HG02943 (cell line): ENCODE measurements around the gene ATP6V0A1.
"Not testable (repeated sequence)": the region's sequence is repeated elsewhere in the genome, so short reads cannot be mapped to it uniquely, and the experiment has no call there.

Source experiments
- ATAC-seq: cut with Tn5 transposase; IDR thresholded peaks from one replicate; pipeline ENCODE4 v1.9.1; 2021; ENCODE audit warnings: mild to moderate bottlenecking, low read depth, moderate library complexity; ENCODE audit not compliant: unreplicated experiment

ATP6V0A1 gene

GRCh38 chr17:42431758-42432161 lies 26.9 kb upstream of the ATP6V0A1 start:
- no peak for ATAC-seq

GRCh38 chr17:42436391-42436790 lies 22.3 kb upstream of the ATP6V0A1 start:
- no peak for ATAC-seq

DNA sequence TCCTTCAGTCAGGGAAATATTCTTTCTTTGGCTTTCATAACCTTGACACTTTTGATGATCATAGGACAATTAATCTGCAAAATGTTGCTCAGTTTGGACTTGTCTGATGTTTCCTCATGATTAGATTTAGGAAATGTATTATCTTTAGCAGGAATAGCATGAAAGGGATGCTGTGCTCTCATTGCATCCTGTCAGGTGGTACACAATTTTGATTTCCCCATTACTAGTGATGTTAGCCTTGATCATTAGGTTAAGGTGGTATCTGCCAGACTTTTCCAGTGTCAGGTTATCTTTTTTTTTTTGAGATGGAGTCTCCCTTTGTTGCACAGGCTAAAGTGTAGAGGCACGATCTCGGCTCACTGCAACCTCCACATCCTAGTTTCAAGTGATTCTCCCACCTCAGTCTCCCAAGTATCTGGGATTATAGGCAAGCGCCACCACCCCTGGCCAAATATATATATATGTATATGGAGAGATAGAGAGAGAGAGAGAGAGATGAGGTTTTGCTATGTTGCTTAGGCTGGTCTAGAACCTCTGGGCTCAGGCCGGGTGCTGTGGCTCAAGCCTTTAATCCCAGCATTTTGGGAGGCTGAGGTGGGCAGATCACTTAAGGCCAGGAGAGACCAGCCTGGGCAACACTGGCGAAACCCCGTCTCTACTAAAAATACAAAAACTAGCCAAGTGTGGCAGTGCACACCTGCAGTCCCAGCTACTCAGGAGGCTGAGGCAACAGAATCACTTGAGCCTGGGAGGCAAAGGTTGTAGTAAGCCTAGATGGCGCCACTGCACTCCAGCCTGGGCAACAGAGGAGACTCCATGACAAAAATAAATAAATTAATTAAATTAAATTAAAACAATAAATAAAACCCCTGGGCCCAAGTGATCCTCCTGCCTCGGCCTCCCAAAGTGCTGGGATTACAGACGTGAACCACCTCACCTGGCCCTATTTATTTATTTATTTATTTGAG lies 19.8 kb upstream of the ATP6V0A1 start:
- ATAC-seq, result no peak

DNA sequence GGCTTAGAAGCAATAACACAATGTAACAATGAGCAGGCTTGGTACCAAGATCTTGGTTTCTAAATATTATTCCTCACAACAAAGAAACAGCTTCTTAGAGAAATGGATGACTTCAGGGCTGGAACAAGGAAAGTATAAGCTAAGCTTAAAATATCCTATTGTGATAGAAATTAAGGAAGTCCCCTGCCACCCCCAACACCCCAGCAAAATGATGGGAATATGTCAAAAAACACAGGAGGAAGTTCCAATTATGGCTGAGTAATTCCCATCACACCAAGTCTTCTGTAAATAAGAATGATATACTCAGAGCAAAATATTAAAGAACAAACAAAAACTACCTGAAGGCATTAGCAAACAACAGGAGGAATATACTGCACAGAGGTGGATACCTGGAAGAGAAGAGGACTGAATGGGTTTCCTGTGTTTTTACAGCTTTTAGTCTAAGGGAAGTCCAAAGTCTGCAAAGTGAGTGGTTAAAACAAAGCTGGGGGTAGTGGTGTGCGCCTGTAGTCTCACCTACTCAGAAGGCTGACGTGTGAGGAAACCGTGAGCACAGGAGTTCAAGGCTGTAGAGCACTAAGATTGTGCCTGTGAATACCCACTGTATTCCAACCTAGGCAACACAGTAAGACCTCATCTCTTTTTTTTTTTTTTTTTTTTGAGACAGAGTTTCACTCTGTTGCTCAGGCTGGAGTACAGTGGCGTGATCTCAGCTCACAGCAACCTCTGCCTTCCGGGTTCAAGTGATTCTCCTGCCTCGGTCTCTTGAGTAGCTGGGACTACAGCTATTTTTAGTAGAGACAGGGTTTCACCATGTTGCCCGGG lies 17.1 kb upstream of the ATP6V0A1 start:
- ATAC-seq, result no peak

- no peak for ATAC-seq
Measured at GRCh38 chr17:42442196-42442565, 16.5 kb upstream of the ATP6V0A1 start.

DNA sequence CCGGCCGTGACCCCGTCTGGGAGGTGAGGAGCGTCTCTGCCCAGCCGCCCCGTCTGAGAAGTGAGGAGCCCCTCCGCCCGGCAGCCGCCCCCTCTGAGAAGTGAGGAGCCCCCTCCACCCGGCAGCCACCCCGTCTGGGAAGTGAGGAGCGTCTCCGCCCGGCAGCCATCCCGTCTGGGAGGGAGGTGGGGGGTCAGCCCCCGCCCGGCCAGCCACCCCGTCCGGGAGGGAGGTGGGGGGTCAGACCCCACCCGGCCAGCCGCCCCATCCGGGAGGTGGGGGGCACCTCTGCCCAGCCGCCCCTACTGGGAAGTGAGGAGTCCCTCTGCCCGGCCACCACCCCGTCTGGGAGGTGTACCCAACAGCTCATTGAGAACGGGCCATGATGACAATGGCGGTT lies 9.5 kb upstream of the ATP6V0A1 start:
- ATAC-seq, result not testable (repeated sequence)

GRCh38 chr17:42449838-42450237 lies 8.8 kb upstream of the ATP6V0A1 start:
- ATAC-seq, result not testable (repeated sequence)

GRCh38 chr17:42451270-42451669 lies 7.4 kb upstream of the ATP6V0A1 start:
- not testable (repeated sequence) for ATAC-seq

DNA sequence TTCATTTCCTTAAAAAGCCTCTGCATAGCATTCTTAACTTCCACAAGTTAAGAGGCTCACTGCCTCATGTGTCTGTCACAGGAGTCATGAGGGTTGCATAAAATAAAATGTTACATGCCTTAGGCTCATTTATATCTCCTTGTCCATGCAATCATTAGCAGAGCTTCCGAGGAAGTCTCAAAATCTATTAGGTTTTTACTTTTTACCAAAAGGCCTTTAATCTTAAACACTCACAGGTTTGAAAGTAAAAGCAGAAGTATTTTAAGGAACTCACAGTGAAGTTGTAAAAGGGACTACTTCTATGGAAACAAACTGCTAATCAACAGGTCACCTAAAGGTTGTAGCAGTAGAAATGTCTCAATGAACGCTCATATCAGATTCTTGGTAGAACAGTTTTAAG lies 5.2 kb upstream of the ATP6V0A1 start:
- ATAC-seq, result no peak

DNA sequence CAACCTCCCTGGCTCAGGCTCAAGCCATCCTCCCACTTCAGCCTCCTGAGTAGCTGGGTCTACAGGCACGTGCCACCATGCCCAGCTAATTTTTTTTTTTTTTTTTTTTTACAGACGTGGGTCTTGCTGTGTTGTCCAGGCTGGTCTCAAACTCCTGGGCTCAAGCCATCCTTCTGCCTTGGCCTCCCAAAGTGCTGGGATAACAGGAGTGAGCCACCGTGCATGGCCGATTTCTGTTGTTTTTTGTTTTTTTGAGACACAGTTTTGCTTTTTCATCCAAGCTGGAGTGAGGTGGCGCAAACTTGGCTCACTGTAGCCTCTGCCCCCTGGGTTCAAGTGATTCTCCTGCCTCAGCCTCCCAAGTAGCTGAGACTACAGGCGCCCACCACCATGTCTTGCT lies 3.7 kb upstream of the ATP6V0A1 start:
- ATAC-seq, result not testable (repeated sequence)

DNA sequence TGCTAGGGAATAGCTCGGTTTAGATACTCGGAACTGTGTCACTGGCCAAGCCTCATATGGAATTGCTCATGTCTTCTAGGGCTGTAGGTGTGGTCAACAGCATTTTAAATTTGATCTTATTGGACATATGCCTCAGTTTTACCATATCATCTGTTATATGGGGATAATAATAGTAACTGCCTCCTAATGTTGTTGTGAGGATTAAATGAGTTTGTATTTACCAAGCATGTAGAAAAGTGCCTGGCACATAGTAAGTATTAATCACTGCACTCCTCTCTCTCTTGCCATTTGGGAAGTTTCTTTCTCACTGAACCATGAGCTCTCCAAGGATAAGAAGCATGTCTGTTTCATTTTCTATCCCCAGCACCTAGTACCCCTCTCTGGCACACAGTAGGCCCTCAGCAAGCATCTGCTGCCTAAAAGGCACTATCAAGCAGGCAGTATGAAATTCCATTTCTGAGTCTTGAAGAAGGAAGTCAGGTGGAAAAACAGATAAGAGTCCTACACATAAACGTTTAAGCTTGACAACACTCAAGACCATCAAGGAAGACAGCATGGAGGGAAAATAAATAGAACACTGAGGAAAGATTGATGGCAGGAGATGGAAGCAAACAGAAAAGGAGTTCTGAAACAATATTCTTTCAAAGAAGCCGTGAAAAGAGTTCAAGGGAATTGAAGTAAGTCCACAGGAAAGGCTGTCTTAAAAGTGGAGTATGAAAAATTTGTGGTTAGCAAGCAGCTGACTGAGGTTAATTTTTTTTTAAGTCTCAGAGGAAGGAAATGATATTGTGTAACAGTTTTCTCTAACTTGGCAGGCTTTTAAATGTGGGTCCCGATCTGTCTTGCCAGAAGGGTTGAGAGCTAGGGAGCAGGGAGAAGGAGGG lies 2.2 kb upstream of the ATP6V0A1 start:
- no peak for ATAC-seq

DNA sequence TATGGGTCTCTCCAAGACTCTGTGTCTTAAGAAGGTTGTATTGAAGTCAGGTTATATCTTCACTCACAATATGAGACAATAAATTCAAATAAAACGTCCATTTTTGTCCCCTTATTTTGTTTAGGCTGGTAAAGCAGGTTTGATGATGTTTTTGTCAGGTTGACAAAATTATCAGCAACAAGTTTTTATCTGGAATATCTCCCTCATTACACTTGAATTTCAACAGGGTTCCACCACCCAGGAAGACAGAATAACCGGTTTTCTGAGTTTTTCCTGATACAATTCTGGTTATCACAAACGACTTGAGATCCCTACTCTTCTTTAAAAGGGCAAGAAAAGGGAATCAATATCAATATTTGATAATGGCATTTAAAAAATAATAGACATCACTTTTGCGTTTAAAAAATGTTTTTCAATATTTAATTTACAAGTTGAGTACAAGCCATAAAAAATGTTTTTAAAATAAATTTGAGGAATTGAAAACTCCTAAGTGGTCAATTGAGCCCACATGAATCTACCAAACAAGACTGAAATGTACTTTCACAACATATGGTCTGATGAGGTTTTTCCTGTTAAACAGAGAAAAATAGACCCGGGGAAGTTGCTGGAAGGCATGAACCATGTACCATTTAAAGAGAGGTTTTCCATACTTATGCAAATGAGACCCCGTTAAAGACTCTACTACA lies 1.4 kb upstream of the ATP6V0A1 start:
- ATAC-seq, result no peak

DNA sequence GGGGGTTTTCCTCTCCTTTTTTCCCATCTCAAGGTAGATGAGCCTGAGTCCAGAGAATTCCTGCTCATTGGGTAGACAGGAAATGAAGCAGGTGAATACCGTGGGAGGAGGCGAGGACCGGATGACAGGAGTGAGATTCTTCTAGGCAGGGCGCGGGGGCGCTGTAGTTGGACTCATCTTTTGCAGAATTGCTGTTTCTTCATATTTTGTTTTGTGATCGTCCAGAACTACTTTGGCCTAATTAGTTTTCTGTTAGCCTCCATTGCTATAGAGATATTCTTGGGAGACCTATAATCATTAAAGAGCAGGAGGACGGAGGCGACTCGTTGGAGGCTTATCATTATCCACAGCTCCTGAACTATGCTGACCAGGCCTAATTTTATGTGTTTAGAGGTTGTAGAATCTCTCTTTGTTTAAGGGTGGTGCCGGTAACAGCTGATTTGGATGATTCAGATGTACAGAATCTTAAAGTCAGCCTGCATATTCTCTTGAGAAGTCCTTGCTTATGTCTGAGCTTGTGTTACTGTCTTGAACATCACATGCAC lies 650 bp downstream of the ATP6V0A1 start:
- ATAC-seq, result no peak

DNA sequence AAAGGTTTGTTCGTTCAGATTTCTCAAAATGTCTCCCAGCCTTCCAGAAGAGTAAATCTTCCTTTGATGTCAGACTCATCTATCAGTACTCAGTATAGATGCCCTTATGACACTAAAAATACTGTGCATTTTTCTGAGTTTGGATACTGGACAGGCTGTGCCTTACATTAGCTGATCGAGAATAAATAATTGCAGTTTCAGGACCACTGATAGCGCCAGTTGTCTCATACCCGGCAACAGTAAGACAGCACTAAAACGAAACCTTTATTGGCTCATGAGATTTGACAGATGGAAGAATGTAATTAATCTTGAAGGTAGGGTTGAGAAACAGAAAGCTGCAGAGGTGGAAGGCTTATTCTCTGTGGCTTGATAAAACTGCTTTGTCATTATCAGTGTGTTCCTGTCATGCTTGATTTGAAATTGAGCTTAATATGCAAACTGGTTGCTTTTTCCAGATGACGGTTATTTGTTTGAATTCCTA lies 1.2 kb downstream of the ATP6V0A1 start:
- no peak for ATAC-seq

DNA sequence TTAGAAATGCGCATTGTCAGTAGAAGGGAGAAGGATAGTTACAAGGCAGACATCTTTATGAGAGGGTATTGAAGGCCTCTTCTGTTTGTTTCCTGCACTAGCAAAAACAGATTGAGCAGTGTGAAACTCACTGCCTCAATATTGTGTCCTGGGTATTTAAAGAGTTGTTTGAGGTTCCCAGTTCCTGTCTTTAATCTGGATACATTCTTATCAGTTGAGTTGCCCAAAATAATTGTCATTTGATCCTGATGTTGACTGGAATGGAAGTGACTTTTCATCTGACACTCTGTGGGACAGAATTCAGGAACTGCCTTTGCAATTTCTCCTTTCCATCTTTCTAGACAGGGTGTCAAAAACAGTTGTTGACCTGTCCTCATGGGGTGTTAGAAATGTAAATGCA lies 1.7 kb downstream of the ATP6V0A1 start:
- ATAC-seq, result no peak

GRCh38 chr17:42463976-42464400 lies 5.3 kb downstream of the ATP6V0A1 start:
- ATAC-seq, result no peak

DNA sequence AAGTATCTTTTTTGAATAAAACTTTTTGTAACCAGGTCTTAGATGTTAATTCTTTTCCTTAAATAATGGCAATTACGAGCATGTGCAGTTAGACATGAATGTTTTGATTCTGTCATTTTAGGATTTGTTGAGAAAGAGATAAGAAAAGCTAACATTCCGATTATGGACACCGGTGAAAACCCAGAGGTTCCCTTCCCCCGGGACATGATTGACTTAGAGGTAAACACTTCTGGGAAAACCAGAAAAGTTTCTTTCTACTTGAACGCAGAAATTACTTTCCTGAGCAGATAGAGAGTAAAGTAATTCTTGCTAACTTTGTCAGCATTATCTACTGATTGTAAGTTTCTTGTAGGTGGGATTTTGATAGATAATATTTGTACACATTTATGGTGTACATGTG lies 9.2 kb downstream of the ATP6V0A1 start:
- ATAC-seq, result no peak

DNA sequence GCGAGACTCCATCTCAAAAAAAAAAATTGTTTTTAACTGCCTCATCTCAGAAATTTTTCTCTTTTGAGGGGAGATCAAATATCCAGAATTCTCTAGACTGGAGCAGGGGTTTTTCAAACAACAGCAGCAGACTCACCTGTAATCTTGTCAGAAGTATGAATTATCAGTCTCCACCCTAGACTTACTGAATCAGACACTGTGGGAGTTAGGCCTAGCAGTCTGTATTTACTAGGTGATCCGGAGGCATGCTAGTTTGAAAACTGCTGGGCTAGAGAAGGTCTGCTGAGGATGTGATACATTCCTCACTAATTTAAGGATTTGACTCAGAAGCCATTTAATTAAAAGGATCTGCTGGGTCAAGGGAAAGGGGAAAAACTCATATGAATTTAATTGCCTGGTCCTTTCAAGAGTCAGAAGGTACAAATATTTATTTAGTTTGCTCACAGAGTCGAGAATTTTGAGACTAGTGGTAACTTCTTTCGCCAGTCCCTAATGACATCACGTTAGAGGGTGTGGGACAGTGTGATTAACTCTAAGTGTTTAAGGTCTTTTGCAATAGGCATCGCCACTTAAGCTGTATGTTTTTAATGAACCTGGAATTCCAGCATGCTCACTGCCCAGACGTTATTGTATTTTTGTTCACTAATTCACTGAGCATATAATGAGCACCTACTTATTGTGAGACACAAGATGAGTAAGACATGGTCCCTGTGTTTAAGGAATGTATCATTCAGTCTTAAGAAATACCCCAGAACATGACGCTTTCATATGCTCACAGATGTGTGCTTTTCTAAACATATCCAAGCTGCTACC lies 14.2 kb downstream of the ATP6V0A1 start:
- ATAC-seq, result no peak

GRCh38 chr17:42474276-42474675 lies 15.6 kb downstream of the ATP6V0A1 start:
- no peak for ATAC-seq
